Neural progenitor cell (in vitro differentiated cells): ENCODE measurements around the gene TNFRSF8. TPM values are rescaled to one million over a fixed set of nuclear protein-coding genes. Genes with fewer than 3 reads are reported as not detected.

Source experiments
- DNase-seq: peaks from one replicate; pipeline ENCODE4 v3.0.0-alpha.2; 2016; ENCODE audit warnings: low spot score
- H2AFZ ChIP-seq: fragments of 200-600 bp; sonication (generic); replicated peaks from 2 replicates; pipeline ENCODE4 v1.6.1; 2016; ENCODE audit warnings: antibody characterized with exemption
- H3F3A ChIP-seq: fragments of 200-600 bp; sonication (generic); 2 replicates; pipeline ENCODE4 v1.6.1; 2016; ENCODE audit warnings: antibody characterized with exemption, low read depth
- H3K27ac ChIP-seq: fragments of 200-600 bp; sonication (generic); 2 replicates; pipeline ENCODE4 v1.5.1; 2016; ENCODE audit warnings: mild to moderate bottlenecking
- H3K27me3 ChIP-seq: fragments of 200-600 bp; sonication (generic); 2 replicates; pipeline ENCODE4 v1.6.1; 2016; ENCODE audit warnings: mild to moderate bottlenecking, moderate library complexity
- H3K36me3 ChIP-seq: fragments of 200-600 bp; sonication (generic); 2 replicates; pipeline ENCODE4 v1.5.1; 2016
- H3K4me1 ChIP-seq: fragments of 200-600 bp; sonication (generic); 2 replicates; pipeline ENCODE4 v1.6.1; 2016; ENCODE audit warnings: mixed run types
- H3K4me2 ChIP-seq: fragments of 200-600 bp; sonication (generic); 2 replicates; pipeline ENCODE4 v1.6.1; 2016
- H3K4me3 ChIP-seq: fragments of 200-600 bp; sonication (generic); 2 replicates; pipeline ENCODE4 v1.5.1; 2016
- H3K79me2 ChIP-seq: fragments of 200-600 bp; sonication (generic); 2 replicates; pipeline ENCODE4 v1.6.1; 2016; ENCODE audit warnings: low read depth
- H3K9ac ChIP-seq: fragments of 200-600 bp; sonication (generic); 2 replicates; pipeline ENCODE4 v1.6.1; 2016
- H3K9me3 ChIP-seq: fragments of 200-600 bp; sonication (generic); 2 replicates; pipeline ENCODE4 v1.5.1; 2016; ENCODE audit warnings: low read depth
- H4K20me1 ChIP-seq: fragments of 200-600 bp; sonication (generic); 2 replicates; pipeline ENCODE4 v1.6.1; 2016; ENCODE audit warnings: low read depth
- H3K27ac Mint-ChIP-seq: 3 replicates; pipeline ENCODE4 v1.8.0; 2021; ENCODE audit warnings: mixed read lengths
- H3K27me3 Mint-ChIP-seq: 2 replicates; pipeline ENCODE4 v1.8.0; 2022; ENCODE audit warnings: low read depth, mild to moderate bottlenecking, inconsistent platforms, moderate library complexity, mixed read lengths; ENCODE audit not compliant: insufficient read depth
- H3K36me3 Mint-ChIP-seq: 3 replicates; pipeline ENCODE4 v1.8.0; 2021; ENCODE audit warnings: mixed read lengths
- H3K4me1 Mint-ChIP-seq: 3 replicates; pipeline ENCODE4 v1.8.0; 2021; ENCODE audit warnings: mixed read lengths
- H3K4me3 Mint-ChIP-seq: 3 replicates; pipeline ENCODE4 v1.8.0; 2021; ENCODE audit warnings: mild to moderate bottlenecking, moderate library complexity, mixed read lengths
- H3K9me3 Mint-ChIP-seq: 3 replicates; pipeline ENCODE4 v1.8.0; 2020; ENCODE audit warnings: mixed read lengths
- CTCF ChIP-seq: fragments of 200-600 bp; sonication (generic); IDR thresholded peaks from 2 replicates; pipeline ENCODE4 v1.5.1; 2017; ENCODE audit warnings: antibody characterized with exemption, mild to moderate bottlenecking
- EZH2 ChIP-seq: fragments of 200-600 bp; sonication (generic); IDR thresholded peaks from 2 replicates; pipeline ENCODE4 v1.6.1; 2017; ENCODE audit warnings: antibody characterized with exemption, mild to moderate bottlenecking, moderate library complexity
- EZH2phosphoT487 ChIP-seq: fragments of 200-600 bp; sonication (generic); IDR thresholded peaks from 2 replicates; pipeline ENCODE4 v1.6.1; 2017; ENCODE audit warnings: antibody characterized with exemption
- total RNA-seq: library from RNA; depleted of rRNA; stranded (reverse); fragments of >200 nt; gene quantifications from 2 replicates; pipeline ENCODE4 v1.2.3, GENCODE V29; 2015; ENCODE audit warnings: low replicate concordance

Gene TNFRSF8
- total RNA-seq, 1 donor from 2014 or later = not detected

GRCh38 chr1:12128120-12128519 is 65.0 kb downstream of the TNFRSF8 start:
- Histone ChIP-seq H3K79me2 (no peaks in the 10 kb centered on the region), H3K27me3 (no peaks in the 10 kb centered on the region), H3K27ac (no peak overlapping the region), H3K9me3 (no peaks in the 10 kb centered on the region), H3K4me1 (no peaks in the 10 kb centered on the region), H3K4me3 (no peak overlapping the region), H3F3A (no peaks in the 10 kb centered on the region), H2AFZ (no peak overlapping the region), H4K20me1 (no peaks in the 10 kb centered on the region), H3K36me3 (no peaks in the 10 kb centered on the region), H3K9ac (no peak overlapping the region), H3K4me2 (no peak overlapping the region)
- no peak for DNase-seq
- H3K4me1 Mint-ChIP-seq = peaks cover 10% of the 10 kb centered on the region
- no peak for TF ChIP-seq CTCF
- TF ChIP-seq EZH2phosphoT487 = no peak
- TF ChIP-seq EZH2 = no peak
- no peak overlapping the region for H3K27ac Mint-ChIP-seq
- H3K36me3 Mint-ChIP-seq = no peaks in the 10 kb centered on the region
- H3K9me3 Mint-ChIP-seq = no peaks in the 10 kb centered on the region
- H3K4me3 Mint-ChIP-seq = no peak overlapping the region
- H3K27me3 Mint-ChIP-seq = peaks cover 2% of the 10 kb centered on the region

GRCh38 chr1:12129624-12130023 is 66.5 kb downstream of the TNFRSF8 start:
- H3K27me3 Mint-ChIP-seq = no peaks in the 10 kb centered on the region

DNA sequence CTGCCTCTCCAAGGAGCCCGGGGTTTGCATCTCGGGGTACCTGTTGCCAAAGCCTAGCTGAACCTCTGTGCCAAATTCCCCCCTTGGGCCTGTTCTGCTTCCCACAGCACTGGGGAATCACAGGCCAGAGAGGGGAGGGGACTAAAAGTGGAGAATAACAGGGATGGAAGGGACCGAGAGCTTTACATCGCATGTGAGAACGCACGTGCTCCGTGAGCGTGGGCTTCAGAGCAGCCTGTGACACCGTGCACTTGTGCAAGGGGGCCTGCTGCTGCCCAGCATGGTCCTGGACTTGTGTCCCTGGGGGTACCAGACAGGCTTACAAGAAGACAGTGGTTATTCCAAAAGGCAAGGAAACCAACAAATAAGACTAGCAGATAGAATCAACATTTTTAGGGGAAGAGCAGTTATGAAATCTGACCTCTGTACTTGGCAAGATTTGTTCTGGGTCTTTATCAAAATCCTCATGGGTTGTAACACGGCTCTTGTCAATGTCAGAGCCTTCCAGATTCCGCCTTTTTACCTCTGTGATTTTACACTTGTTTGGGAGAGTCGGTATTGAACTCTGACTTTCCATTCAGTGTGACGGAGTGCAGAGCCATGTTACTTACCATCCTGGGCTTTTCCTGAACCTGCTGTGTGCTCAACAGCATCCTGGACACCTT is 67.5 kb downstream of the TNFRSF8 start:
- Histone ChIP-seq H3K4me2 (no peak overlapping the region), H3K27me3 (no peaks in the 10 kb centered on the region), H3K4me1 (no peaks in the 10 kb centered on the region), H3K4me3 (no peak overlapping the region), H3K27ac (no peak overlapping the region), H3K9me3 (no peaks in the 10 kb centered on the region), H3F3A (no peaks in the 10 kb centered on the region), H3K79me2 (no peaks in the 10 kb centered on the region), H3K9ac (no peak overlapping the region), H2AFZ (peak overlapping the region; percentile 34), H4K20me1 (no peaks in the 10 kb centered on the region), H3K36me3 (no peaks in the 10 kb centered on the region)
- Mint-ChIP-seq H3K4me3 (no peak overlapping the region), H3K27me3 (no peaks in the 10 kb centered on the region), H3K27ac (no peak overlapping the region), H3K9me3 (no peaks in the 10 kb centered on the region), H3K36me3 (no peaks in the 10 kb centered on the region), H3K4me1 (peaks cover 10% of the 10 kb centered on the region)
- no peak for TF ChIP-seq CTCF
- DNase-seq = no peak

More at GRCh38 chr1:12129624-12130023, 66.5 kb downstream of the TNFRSF8 start:
- Mint-ChIP-seq H3K36me3 (no peaks in the 10 kb centered on the region), H3K27ac (no peak overlapping the region), H3K9me3 (no peaks in the 10 kb centered on the region), H3K4me1 (peaks cover 10% of the 10 kb centered on the region), H3K4me3 (no peak overlapping the region)
- no peaks in the 10 kb centered on the region for H3K4me1 ChIP-seq
- no peaks in the 10 kb centered on the region for H4K20me1 ChIP-seq
- no peak overlapping the region for H3K4me3 ChIP-seq
- no peaks in the 10 kb centered on the region for H3K9me3 ChIP-seq
- no peak overlapping the region for H3K9ac ChIP-seq
- H3K4me2 ChIP-seq = no peak overlapping the region
- H2AFZ ChIP-seq = peak overlapping the region; percentile 34
- no peaks in the 10 kb centered on the region for H3K79me2 ChIP-seq
- no peaks in the 10 kb centered on the region for H3K36me3 ChIP-seq
- no peaks in the 10 kb centered on the region for H3F3A ChIP-seq
- no peaks in the 10 kb centered on the region for H3K27me3 ChIP-seq
- no peak for TF ChIP-seq EZH2
- no peak for TF ChIP-seq CTCF
- no peak for TF ChIP-seq EZH2phosphoT487
- no peak for DNase-seq
- H3K27ac ChIP-seq = no peak overlapping the region
